H9 (cell line): Measurements from ENCODE around the gene DLG1. TPM values are rescaled to one million over a fixed set of nuclear protein-coding genes. Genes with fewer than 3 reads are reported as not detected.

ENCODE experiments used
- DNase-seq: peaks from one replicate; pipeline ENCODE4 v3.0.0-alpha.2; 2017
- H2AFZ ChIP-seq: one replicate; pipeline ENCODE4 v1.6.1; 2013; ENCODE audit warnings: mild to moderate bottlenecking, low read length, control low read depth, moderate library complexity
- H2AK5ac ChIP-seq: 2 replicates; pipeline ENCODE4 v1.6.1; 2013; ENCODE audit warnings: low read length, control low read depth, mixed read lengths; ENCODE audit not compliant: insufficient read length
- H2BK120ac ChIP-seq: one replicate; pipeline ENCODE4 v1.6.1; 2013; ENCODE audit warnings: low read depth, mild to moderate bottlenecking, low read length, control low read depth, inconsistent platforms; ENCODE audit not compliant: poor library complexity, severe bottlenecking
- H2BK12ac ChIP-seq: 2 replicates; pipeline ENCODE4 v1.6.1; 2013; ENCODE audit warnings: low read length, control low read depth, mixed read lengths, low read depth; ENCODE audit not compliant: insufficient read length
- H2BK15ac ChIP-seq: 2 replicates; pipeline ENCODE4 v1.6.1; 2013; ENCODE audit warnings: low read depth, low read length, control low read depth
- H2BK20ac ChIP-seq: one replicate; pipeline ENCODE4 v1.6.1; 2013; ENCODE audit warnings: low read depth, mild to moderate bottlenecking, low read length, control low read depth, inconsistent platforms; ENCODE audit not compliant: poor library complexity, severe bottlenecking
- H2BK5ac ChIP-seq: 2 replicates; pipeline ENCODE4 v1.6.1; 2013; ENCODE audit warnings: low read length, control low read depth, mixed read lengths; ENCODE audit not compliant: insufficient read length
- H3K14ac ChIP-seq: 2 replicates; pipeline ENCODE4 v1.6.1; 2013; ENCODE audit warnings: low read length, control low read depth; ENCODE audit not compliant: insufficient read depth
- H3K18ac ChIP-seq: 2 replicates; pipeline ENCODE4 v1.6.1; 2013; ENCODE audit warnings: low read depth, mild to moderate bottlenecking, mixed read lengths, low read length, control low read depth; ENCODE audit not compliant: insufficient read length
- H3K23ac ChIP-seq: 2 replicates; pipeline ENCODE4 v1.6.1; 2013; ENCODE audit warnings: low read length, control low read depth, mixed read lengths, low read depth; ENCODE audit not compliant: insufficient read length
- H3K23me2 ChIP-seq: 2 replicates; pipeline ENCODE4 v1.6.1; 2013; ENCODE audit warnings: low read depth, mild to moderate bottlenecking, mixed read lengths, low read length, control low read depth; ENCODE audit not compliant: insufficient read length, poor library complexity, severe bottlenecking
- H3K27ac ChIP-seq: 2 replicates; pipeline ENCODE4 v1.5.1; 2013; ENCODE audit warnings: low read length, control low read depth, mixed read lengths, low read depth; ENCODE audit not compliant: insufficient read length
- H3K27me3 ChIP-seq: 2 replicates; pipeline ENCODE4 v1.6.1; 2013; ENCODE audit warnings: low read length, control low read depth, inconsistent platforms; ENCODE audit not compliant: insufficient read depth
- H3K4ac ChIP-seq: 2 replicates; pipeline ENCODE4 v1.6.1; 2013; ENCODE audit warnings: low read depth, mild to moderate bottlenecking, control low read depth, inconsistent platforms, low read length, moderate library complexity
- H3K4me1 ChIP-seq: 2 replicates; pipeline ENCODE4 v1.6.1; 2013; ENCODE audit warnings: low read length, control low read depth, inconsistent platforms; ENCODE audit not compliant: insufficient read depth
- H3K4me2 ChIP-seq: 2 replicates; pipeline ENCODE4 v1.6.1; 2013; ENCODE audit warnings: low read length, control low read depth, mixed read lengths; ENCODE audit not compliant: insufficient read length, insufficient read depth
- H3K56ac ChIP-seq: 2 replicates; pipeline ENCODE4 v1.6.1; 2013; ENCODE audit warnings: low read depth, mild to moderate bottlenecking, mixed read lengths, low read length, control low read depth; ENCODE audit not compliant: insufficient read length
- H3K79me1 ChIP-seq: 2 replicates; pipeline ENCODE4 v1.6.1; 2013; ENCODE audit warnings: low read depth, mild to moderate bottlenecking, moderate library complexity, low read length, control low read depth, inconsistent platforms; ENCODE audit not compliant: insufficient read depth, poor library complexity, severe bottlenecking
- H3K79me2 ChIP-seq: 2 replicates; pipeline ENCODE4 v1.6.1; 2013; ENCODE audit warnings: low read length, control low read depth, inconsistent platforms; ENCODE audit not compliant: insufficient read depth
- H3K9ac ChIP-seq: 2 replicates; pipeline ENCODE4 v1.6.1; 2013; ENCODE audit warnings: low read length, control low read depth, mixed read lengths; ENCODE audit not compliant: insufficient read length; ENCODE audit errors: extremely low read depth
- H3K9me3 ChIP-seq: one replicate; pipeline ENCODE4 v1.6.1; 2013; ENCODE audit warnings: low read depth, low read length, inconsistent platforms; ENCODE audit not compliant: control insufficient read depth
- H3T11ph ChIP-seq: one replicate; pipeline ENCODE4 v1.6.1; 2013; ENCODE audit warnings: mild to moderate bottlenecking, low read length, control low read depth, inconsistent platforms
- H4K20me1 ChIP-seq: one replicate; pipeline ENCODE4 v1.6.1; 2013; ENCODE audit not compliant: control insufficient read depth, insufficient read length, insufficient read depth
- H4K5ac ChIP-seq: 2 replicates; pipeline ENCODE4 v1.6.1; 2013; ENCODE audit warnings: low read depth, mild to moderate bottlenecking, mixed read lengths, low read length, control low read depth; ENCODE audit not compliant: insufficient read length
- H4K8ac ChIP-seq: replicated peaks from 2 replicates; pipeline ENCODE4 v1.6.1; 2013; ENCODE audit warnings: low read length, control low read depth, mixed read lengths, low read depth; ENCODE audit not compliant: insufficient read length
- H4K91ac ChIP-seq: 2 replicates; pipeline ENCODE4 v1.6.1; 2013; ENCODE audit warnings: low read depth, mild to moderate bottlenecking, moderate library complexity, mixed read lengths, low read length, control low read depth; ENCODE audit not compliant: insufficient read length
- H3K27ac Mint-ChIP-seq, 3 experiments: 2 replicates in 2 of 3; 3 replicates in 1 of 3; pipeline ENCODE4 v1.8.0; 2020 to 2021; ENCODE audit warnings: mixed read lengths in 3 of 3, mild to moderate bottlenecking in 1 of 3, moderate library complexity in 1 of 3
- H3K27me3 Mint-ChIP-seq: 2 replicates; pipeline ENCODE4 v1.8.0; 2021; ENCODE audit warnings: low read depth, mild to moderate bottlenecking, moderate library complexity, mixed read lengths
- H3K36me3 Mint-ChIP-seq, 3 experiments: 2 replicates in 2 of 3; 3 replicates in 1 of 3; pipeline ENCODE4 v1.8.0; 2020 to 2021; ENCODE audit warnings: low read depth in 3 of 3, mixed read lengths in 3 of 3; ENCODE audit not compliant: insufficient read depth in 1 of 3
- H3K4me1 Mint-ChIP-seq, 2 experiments: 2 replicates each; pipeline ENCODE4 v1.8.0; 2020; ENCODE audit warnings: mixed read lengths in 2 of 2
- H3K4me3 Mint-ChIP-seq, 2 experiments: 2 replicates in 1 of 2; 3 replicates in 1 of 2; pipeline ENCODE4 v1.8.0; 2020 to 2021; ENCODE audit warnings: mild to moderate bottlenecking in 2 of 2, mixed read lengths in 2 of 2, moderate library complexity in 1 of 2
- H3K9me3 Mint-ChIP-seq, 2 experiments: 2 replicates in 1 of 2; 3 replicates in 1 of 2; pipeline ENCODE4 v1.8.0; 2020; ENCODE audit warnings: mild to moderate bottlenecking in 2 of 2, mixed read lengths in 2 of 2, moderate library complexity in 1 of 2
- WGBS: extraction: QIAGEN DNeasy Blood & Tissue Kit; methylation state at CpG from one replicate; pipeline ENCODE4 v1.1.7; 2013; ENCODE audit warnings: missing lambda C conversion rate, low lambda C conversion rate, mixed read lengths; ENCODE audit not compliant: insufficient read length; ENCODE audit errors: extremely low coverage; 5-methylcytosine and 5-hydroxymethylcytosine counted together
- total RNA-seq: library from RNA; stranded (reverse); gene quantifications from 2 replicates; pipeline ENCODE4 v1.2.1, GENCODE V29; 2021
- TF ChIP-seq, protein P1 (sequence below): fragments of 200-600 bp; sonication (generic); conservative IDR thresholded peaks from 3 replicates; pipeline ENCODE4 v1.8.0; 2021; ENCODE audit warnings: antibody characterized with exemption, mild to moderate bottlenecking

Gene DLG1
- total RNA-seq, 1 experiment from 2014 or later = 84.1 TPM

DNA sequence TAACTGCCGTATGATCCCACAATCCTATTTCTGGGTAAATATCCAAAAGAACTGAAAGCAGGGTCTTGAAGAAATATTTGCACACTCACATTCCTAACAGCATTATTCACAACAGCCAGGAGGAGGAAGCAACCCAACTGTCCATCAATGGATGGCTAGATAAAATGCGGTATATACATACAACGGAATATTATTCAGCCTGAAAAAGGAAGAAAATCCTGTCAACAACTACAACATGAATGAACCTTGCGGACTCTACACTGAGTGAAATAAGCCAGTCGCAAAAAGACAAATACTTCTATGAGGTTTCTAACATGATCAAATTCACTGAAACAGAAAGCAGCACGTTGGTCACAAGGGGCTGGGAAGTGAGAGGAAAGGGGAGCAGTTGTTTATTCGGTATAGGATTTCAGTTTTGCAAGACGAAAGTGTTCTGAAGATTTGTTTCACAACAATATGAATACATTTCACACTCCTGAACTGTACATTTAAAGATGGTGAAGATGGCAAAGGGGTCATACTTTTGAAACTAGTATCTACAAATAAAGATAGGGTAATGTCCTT, 6.2 kb downstream of the DLG1 start:
- no peaks in the 10 kb centered on the region for H4K20me1 ChIP-seq
- no peak overlapping the region; a peak in 2 of 7 replicates for H3K27ac Mint-ChIP-seq
- no CpG with 5 or more reads among the region's 8 CpGs for WGBS

More for the DNA sequence above, 6.2 kb downstream of the DLG1 start:
- no peak overlapping the region for H3K4me2 ChIP-seq
- H3K27ac ChIP-seq = no peak overlapping the region
- H2BK5ac ChIP-seq = no peak overlapping the region
- no peak overlapping the region for H2BK20ac ChIP-seq
- H4K8ac ChIP-seq = no peak overlapping the region
- H2AFZ ChIP-seq = no peak overlapping the region
- no peak overlapping the region for H2BK15ac ChIP-seq
- no peak for DNase-seq
- peaks cover 5% of the 10 kb centered on the region for H3K79me1 ChIP-seq
- no peak overlapping the region for H4K5ac ChIP-seq
- H3K23ac ChIP-seq = no peak overlapping the region
- no peak overlapping the region for H3K56ac ChIP-seq
- H3T11ph ChIP-seq = no peak overlapping the region
- H4K91ac ChIP-seq = no peak overlapping the region
- H3K4me1 ChIP-seq = no peaks in the 10 kb centered on the region
- H3K14ac ChIP-seq = no peak overlapping the region
- H3K79me2 ChIP-seq = peaks cover 5% of the 10 kb centered on the region; the same call in 1 of the 2 replicates
- Mint-ChIP-seq H3K4me1 (peaks cover 10 to 13% of the 10 kb centered on the region in 2 experiments), H3K4me3 (no peak overlapping the region), H3K9me3 (no peaks in the 10 kb centered on the region), H3K27me3 (no peaks in the 10 kb centered on the region), H3K36me3 (peaks cover 15 to 65% (median 59%) of the 10 kb centered on the region in 3 experiments)
- no peak overlapping the region for H2BK12ac ChIP-seq
- TF ChIP-seq, protein P1, sequence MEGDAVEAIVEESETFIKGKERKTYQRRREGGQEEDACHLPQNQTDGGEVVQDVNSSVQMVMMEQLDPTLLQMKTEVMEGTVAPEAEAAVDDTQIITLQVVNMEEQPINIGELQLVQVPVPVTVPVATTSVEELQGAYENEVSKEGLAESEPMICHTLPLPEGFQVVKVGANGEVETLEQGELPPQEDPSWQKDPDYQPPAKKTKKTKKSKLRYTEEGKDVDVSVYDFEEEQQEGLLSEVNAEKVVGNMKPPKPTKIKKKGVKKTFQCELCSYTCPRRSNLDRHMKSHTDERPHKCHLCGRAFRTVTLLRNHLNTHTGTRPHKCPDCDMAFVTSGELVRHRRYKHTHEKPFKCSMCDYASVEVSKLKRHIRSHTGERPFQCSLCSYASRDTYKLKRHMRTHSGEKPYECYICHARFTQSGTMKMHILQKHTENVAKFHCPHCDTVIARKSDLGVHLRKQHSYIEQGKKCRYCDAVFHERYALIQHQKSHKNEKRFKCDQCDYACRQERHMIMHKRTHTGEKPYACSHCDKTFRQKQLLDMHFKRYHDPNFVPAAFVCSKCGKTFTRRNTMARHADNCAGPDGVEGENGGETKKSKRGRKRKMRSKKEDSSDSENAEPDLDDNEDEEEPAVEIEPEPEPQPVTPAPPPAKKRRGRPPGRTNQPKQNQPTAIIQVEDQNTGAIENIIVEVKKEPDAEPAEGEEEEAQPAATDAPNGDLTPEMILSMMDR = no peak
- H3K9ac ChIP-seq = no peak overlapping the region
- H2AK5ac ChIP-seq = no peak overlapping the region
- H2BK120ac ChIP-seq = no peak overlapping the region
- H3K4ac ChIP-seq = no peak overlapping the region
- H3K23me2 ChIP-seq = peaks cover 4% of the 10 kb centered on the region
- H3K27me3 ChIP-seq = no peaks in the 10 kb centered on the region
- H3K18ac ChIP-seq = no peak overlapping the region
- no peaks in the 10 kb centered on the region for H3K9me3 ChIP-seq
